CD4-positive, CD25-positive, alpha-beta regulatory T cell (primary cell): ENCODE results near the gene RAB5A. TPM values are rescaled to one million over a fixed set of nuclear protein-coding genes. Genes with fewer than 3 reads are reported as not detected.
A peak's percentile ranks its signal among the peaks of the same experiment; 100 is the strongest.

ENCODE experiments used
- ATAC-seq, 2 donors: fragments of 150-1000 bp; cut with Tn5 transposase; one replicate each; pipeline ENCODE4 v1.10.0; 2021; ENCODE audit warnings: low read depth in 2 of 2, moderate number of reproducible peaks in 2 of 2, moderate library complexity in 1 of 2
- DNase-seq, 3 donors: peaks; one replicate each; pipeline versions ENCODE4 v3.0.0 to v3.0.0-alpha.2; 2012 to 2022; ENCODE audit warnings: mixed read lengths in 1 of 3
- H3K27ac ChIP-seq: one replicate; pipeline ENCODE4 v1.7.0; 2013; ENCODE audit warnings: mild to moderate bottlenecking, low read length; ENCODE audit not compliant: insufficient read depth, poor library complexity, severe bottlenecking
- H3K27me3 ChIP-seq: one replicate; pipeline ENCODE4 v1.7.0; 2013; ENCODE audit warnings: low read length; ENCODE audit not compliant: control insufficient read depth, insufficient read depth
- H3K36me3 ChIP-seq: one replicate; pipeline ENCODE4 v1.7.0; 2013; ENCODE audit warnings: mild to moderate bottlenecking, low read length, moderate library complexity; ENCODE audit not compliant: control insufficient read depth, insufficient read depth
- H3K4me1 ChIP-seq: 2 replicates; pipeline ENCODE4 v1.7.0; 2013; ENCODE audit warnings: mild to moderate bottlenecking, low read length; ENCODE audit not compliant: insufficient read depth, control insufficient read depth, poor library complexity, severe bottlenecking
- H3K4me3 ChIP-seq: one replicate; pipeline ENCODE4 v1.7.0; 2013; ENCODE audit warnings: low read depth, mild to moderate bottlenecking, low read length, moderate library complexity
- H3K9me3 ChIP-seq, 2 experiments: 1 replicate in 1 of 2; 2 replicates in 1 of 2; pipeline ENCODE4 v1.7.0; 2013; ENCODE audit warnings: low read length in 2 of 2, mild to moderate bottlenecking in 1 of 2, moderate library complexity in 1 of 2; ENCODE audit not compliant: control insufficient read depth in 2 of 2
- H3K27ac Mint-ChIP-seq, 3 donors: one replicate each; pipeline ENCODE4 v1.8.0; 2020 to 2022; ENCODE audit warnings: mild to moderate bottlenecking in 3 of 3, mixed read lengths in 3 of 3, moderate library complexity in 2 of 3
- H3K27me3 Mint-ChIP-seq: one replicate; pipeline ENCODE4 v1.8.0; 2022; ENCODE audit warnings: mild to moderate bottlenecking, mixed read lengths
- H3K36me3 Mint-ChIP-seq: one replicate; pipeline ENCODE4 v1.8.0; 2020; ENCODE audit warnings: mixed read lengths
- H3K4me1 Mint-ChIP-seq, 4 donors: one replicate each; pipeline ENCODE4 v1.8.0; 2020 to 2022; ENCODE audit warnings: mixed read lengths in 4 of 4, mild to moderate bottlenecking in 1 of 4
- H3K4me3 Mint-ChIP-seq, 4 donors: one replicate each; pipeline ENCODE4 v1.8.0; 2020 to 2022; ENCODE audit warnings: mild to moderate bottlenecking in 4 of 4, mixed read lengths in 4 of 4, moderate library complexity in 3 of 4
- H3K9me3 Mint-ChIP-seq, 7 donors: one replicate each; pipeline ENCODE4 v1.8.0; 2020 to 2022; ENCODE audit warnings: mixed read lengths in 7 of 7, mild to moderate bottlenecking in 3 of 7, moderate library complexity in 2 of 7
- polyA plus RNA-seq, 4 donors: library from polyadenylated mRNA; unstranded; fragments of 300-500 nt; fragmentation: Illumina TruSeq; gene quantifications; one replicate each; pipeline ENCODE4 v1.2.3, GENCODE V29; 2021
- total RNA-seq: library from RNA; stranded (reverse); gene quantifications from one replicate; pipeline ENCODE4 v1.2.3, GENCODE V29; 2022

Gene RAB5A
- total and polyA plus RNA-seq, 5 donors from 2014 or later, result 33.8 to 134 (median 40.3) TPM

- Histone ChIP-seq H3K27ac (no peak overlapping the region), H3K36me3 (no peaks in the 10 kb centered on the region), H3K27me3 (no peaks in the 10 kb centered on the region), H3K9me3 (peaks cover 5 to 10% of the 10 kb centered on the region in 2 experiments), H3K4me1 (no peaks in the 10 kb centered on the region), H3K4me3 (no peak overlapping the region)
- Mint-ChIP-seq H3K4me1 (no peaks in the 10 kb centered on the region), H3K27ac (no peak overlapping the region), H3K9me3 (peaks cover 0 to 24% (median 7%) of the 10 kb centered on the region in 7 donors), H3K27me3 (peaks cover 5% of the 10 kb centered on the region), H3K36me3 (peaks cover 3% of the 10 kb centered on the region), H3K4me3 (no peak overlapping the region)
- DNase-seq, result no peak
- ATAC-seq, result no peak
Measured at GRCh38 chr3:19911452-19911851, 35.4 kb upstream of the RAB5A start.

DNA sequence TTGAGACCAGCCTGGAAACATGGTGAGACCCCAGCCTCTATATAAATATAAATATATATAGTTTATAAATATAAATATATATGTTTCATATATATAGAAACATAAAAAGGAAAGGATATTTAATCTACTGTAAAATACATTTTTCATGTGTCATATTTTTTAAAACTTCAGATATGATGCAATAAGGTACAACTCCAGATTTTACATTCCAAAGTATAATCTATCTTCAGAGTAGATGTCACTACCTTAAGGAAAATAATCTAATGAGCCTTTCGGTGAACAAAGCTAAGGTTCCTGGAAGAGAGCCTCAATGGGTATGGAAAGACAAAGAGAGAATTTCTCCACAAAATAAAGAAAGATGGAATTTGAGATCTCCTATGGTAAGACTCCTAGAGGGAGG is 29.7 kb upstream of the RAB5A start:
- DNase-seq, result no peak
- Mint-ChIP-seq H3K27me3 (peaks cover 15% of the 10 kb centered on the region), H3K27ac (no peak overlapping the region), H3K36me3 (peaks cover 3% of the 10 kb centered on the region), H3K4me1 (no peaks in the 10 kb centered on the region), H3K9me3 (peaks cover 0 to 7% (median 0%) of the 10 kb centered on the region in 7 donors), H3K4me3 (no peak overlapping the region)
- H3K27me3 ChIP-seq, result no peaks in the 10 kb centered on the region
- ATAC-seq, result no peak
- H3K36me3 ChIP-seq, result no peaks in the 10 kb centered on the region
- no peak overlapping the region for H3K27ac ChIP-seq
- H3K4me1 ChIP-seq, result no peaks in the 10 kb centered on the region
- H3K9me3 ChIP-seq, result no peaks in the 10 kb centered on the region
- H3K4me3 ChIP-seq, result no peak overlapping the region

GRCh38 chr3:19920401-19921080 is 26.4 kb upstream of the RAB5A start:
- Histone ChIP-seq H3K27ac (no peak overlapping the region), H3K36me3 (no peaks in the 10 kb centered on the region), H3K4me1 (no peaks in the 10 kb centered on the region), H3K4me3 (no peak overlapping the region), H3K9me3 (no peaks in the 10 kb centered on the region), H3K27me3 (no peaks in the 10 kb centered on the region)
- H3K4me3 Mint-ChIP-seq, result no peak overlapping the region
- H3K27ac Mint-ChIP-seq, result no peak overlapping the region
- no peaks in the 10 kb centered on the region for H3K9me3 Mint-ChIP-seq
- H3K36me3 Mint-ChIP-seq, result no peaks in the 10 kb centered on the region
- no peaks in the 10 kb centered on the region for H3K4me1 Mint-ChIP-seq
- DNase-seq (no peak), ATAC-seq (no peak)
- H3K27me3 Mint-ChIP-seq, result peaks cover 14% of the 10 kb centered on the region

DNA sequence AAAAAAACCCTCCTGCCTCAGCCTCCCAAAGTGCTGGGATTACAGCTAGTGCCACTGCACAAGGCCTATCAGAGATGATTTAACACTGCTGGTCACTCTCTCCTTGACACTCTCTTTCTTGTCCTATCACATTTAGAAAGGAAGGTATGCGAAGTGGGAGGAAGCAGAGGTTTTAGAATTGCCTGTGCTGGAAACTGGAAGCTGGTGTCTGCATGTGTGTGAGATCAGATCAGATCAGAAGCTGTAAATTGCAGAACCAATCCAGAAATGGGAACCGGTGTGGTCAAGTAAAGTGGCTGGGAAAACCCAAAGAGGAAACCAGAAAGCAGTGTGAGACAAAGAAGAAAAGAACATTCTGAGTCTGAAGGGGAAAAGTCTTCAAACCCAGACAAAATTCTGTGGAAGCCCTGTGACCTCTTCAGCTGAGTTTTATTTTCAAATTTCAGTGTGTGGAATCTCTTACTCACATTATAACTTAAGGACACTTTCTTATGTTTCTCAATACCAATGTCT is 15.7 kb upstream of the RAB5A start:
- Histone ChIP-seq H3K27me3 (no peaks in the 10 kb centered on the region), H3K4me1 (no peaks in the 10 kb centered on the region), H3K9me3 (no peaks in the 10 kb centered on the region), H3K4me3 (no peak overlapping the region), H3K27ac (no peak overlapping the region), H3K36me3 (no peaks in the 10 kb centered on the region)
- Mint-ChIP-seq H3K9me3 (peaks cover 0 to 4% (median 0%) of the 10 kb centered on the region in 7 donors), H3K36me3 (no peaks in the 10 kb centered on the region), H3K27me3 (no peaks in the 10 kb centered on the region), H3K4me3 (no peak overlapping the region), H3K27ac (peak overlapping the region in 1 of 3 donors; percentile 36), H3K4me1 (peaks cover 0 to 9% (median 0%) of the 10 kb centered on the region in 4 donors)
- no peak for ATAC-seq
- DNase-seq, result no peak

DNA sequence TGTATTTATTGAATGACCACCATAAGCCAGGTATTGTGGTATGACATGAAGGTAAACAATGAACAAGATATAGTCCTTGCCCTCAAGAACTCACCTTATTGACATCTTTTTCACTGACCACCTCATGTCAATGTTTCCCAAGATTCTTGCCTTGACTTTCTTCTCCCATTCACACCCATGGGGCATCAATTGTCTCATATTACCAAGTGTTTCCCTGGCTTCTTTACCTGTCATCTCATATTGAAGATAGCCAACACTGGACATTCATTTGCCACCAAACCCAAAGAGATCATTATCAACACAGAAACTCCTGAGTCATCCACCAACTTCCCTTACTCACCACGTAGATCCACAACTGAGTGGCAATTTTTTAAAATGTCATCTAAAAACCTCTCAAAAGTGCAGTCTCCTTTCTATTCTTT is 15.1 kb upstream of the RAB5A start:
- H3K36me3 ChIP-seq, result no peaks in the 10 kb centered on the region
- H3K4me1 Mint-ChIP-seq, result peaks cover 0 to 8% (median 0%) of the 10 kb centered on the region in 4 donors
- H3K27me3 Mint-ChIP-seq, result no peaks in the 10 kb centered on the region
- no peak overlapping the region for H3K4me3 Mint-ChIP-seq
- H3K4me1 ChIP-seq, result no peaks in the 10 kb centered on the region
- peaks cover 0 to 4% (median 0%) of the 10 kb centered on the region in 7 donors for H3K9me3 Mint-ChIP-seq
- no peaks in the 10 kb centered on the region for H3K36me3 Mint-ChIP-seq
- H3K27me3 ChIP-seq, result no peaks in the 10 kb centered on the region
- no peak for ATAC-seq
- peak overlapping the region in 1 of 3 donors; percentile 36 for H3K27ac Mint-ChIP-seq
- no peak overlapping the region for H3K27ac ChIP-seq
- DNase-seq, result peak in 1 of 3 donors; percentile 16
- H3K4me3 ChIP-seq, result no peak overlapping the region
- H3K9me3 ChIP-seq, result no peaks in the 10 kb centered on the region

- Mint-ChIP-seq H3K36me3 (no peaks in the 10 kb centered on the region), H3K4me3 (no peak overlapping the region), H3K27me3 (no peaks in the 10 kb centered on the region), H3K27ac (no peak overlapping the region), H3K4me1 (peaks cover 0 to 4% (median under 1%) of the 10 kb centered on the region in 4 donors), H3K9me3 (peaks cover 0 to 4% (median 0%) of the 10 kb centered on the region in 7 donors)
- Histone ChIP-seq H3K9me3 (no peaks in the 10 kb centered on the region), H3K36me3 (no peaks in the 10 kb centered on the region), H3K4me1 (no peaks in the 10 kb centered on the region), H3K4me3 (no peak overlapping the region), H3K27me3 (no peaks in the 10 kb centered on the region), H3K27ac (no peak overlapping the region)
- ATAC-seq, result no peak
- no peak for DNase-seq
Measured at GRCh38 chr3:19932422-19932821, 14.5 kb upstream of the RAB5A start.

DNA sequence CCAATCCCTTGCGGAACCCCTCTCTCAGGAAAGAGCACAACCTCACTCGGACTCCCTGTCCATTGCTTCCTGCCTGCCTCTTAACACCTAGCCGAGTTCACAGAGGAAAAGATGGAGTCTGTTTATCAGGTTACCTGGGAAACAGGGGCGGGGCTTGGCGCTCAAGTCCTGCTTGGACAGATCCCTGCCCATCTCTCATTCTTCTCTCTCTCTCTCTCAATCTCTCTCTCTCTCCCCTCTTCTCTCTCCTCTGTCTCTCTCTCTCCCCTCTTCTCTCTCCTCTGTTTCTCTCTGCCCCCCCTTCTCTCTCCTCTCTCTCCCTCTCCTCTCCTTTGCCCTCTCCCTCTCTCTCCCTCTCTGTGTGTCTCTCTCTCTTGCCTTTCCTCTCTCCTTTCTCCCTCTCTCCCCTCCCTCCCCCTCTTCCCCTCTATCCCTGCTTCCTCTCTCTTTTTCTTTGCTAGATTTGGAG is 12.8 kb upstream of the RAB5A start, which contains the start of gene EFHB:
TSS of gene EFHB (minus strand) at position 120 of the 469 bp plus-strand sequence. CDS start 199 bp downstream, outside the sequence.
- H3K27me3 ChIP-seq, result no peaks in the 10 kb centered on the region
- ATAC-seq (no peak), DNase-seq (peak in 1 of 3 donors; percentile 30)
- Mint-ChIP-seq H3K36me3 (no peaks in the 10 kb centered on the region), H3K9me3 (peaks cover 0 to 4% (median 0%) of the 10 kb centered on the region in 7 donors), H3K4me1 (peaks cover 0 to 4% (median 2%) of the 10 kb centered on the region in 4 donors), H3K27me3 (no peaks in the 10 kb centered on the region), H3K4me3 (no peak within 1 kb of the TSS), H3K27ac (peak within 1 kb of the TSS in 1 of 3 donors; percentile 29)
- H3K36me3 ChIP-seq, result no peaks in the 10 kb centered on the region
- no peaks in the 10 kb centered on the region for H3K9me3 ChIP-seq
- no peaks in the 10 kb centered on the region for H3K4me1 ChIP-seq
- H3K4me3 ChIP-seq, result no peak within 1 kb of the TSS
- H3K27ac ChIP-seq, result no peak within 1 kb of the TSS
